Gastrocnemius medialis (tissue), 4 donors: Measurements from ENCODE around the gene ATP9B. TPM values are rescaled to one million over a fixed set of nuclear protein-coding genes. Genes with fewer than 3 reads are reported as not detected.

Experiments used
- ATAC-seq, 2 donors: fragments of 150-250 bp; one replicate each; pipeline ENCODE4 v1.9.1; 2016
- DNase-seq, 2 donors: peaks; one replicate each; pipeline ENCODE4 v3.0.0-alpha.2; 2019
- H3K27ac ChIP-seq, 4 donors: fragments of 200-600 bp; sonication (generic); 1 replicate in 1 of 4; 2 replicates in 3 of 4; pipeline ENCODE4 v1.5.1; 2016 to 2018; ENCODE audit warnings: mild to moderate bottlenecking in 2 of 4, moderate library complexity in 1 of 4
- H3K27me3 ChIP-seq, 3 donors: fragments of 200-600 bp; sonication (generic) in 2 of 3; 1 replicate in 1 of 3; 2 replicates in 2 of 3; pipeline versions ENCODE4 v1.5.1 to v1.6.0; 2016 to 2019; ENCODE audit warnings: mild to moderate bottlenecking in 1 of 3, moderate library complexity in 1 of 3
- H3K36me3 ChIP-seq, 2 donors: fragments of 200-600 bp; sonication (generic) in 1 of 2; one replicate each; pipeline ENCODE4 v1.5.1; 2017 to 2018
- H3K4me1 ChIP-seq, 2 donors: fragments of 200-600 bp; sonication (generic) in 1 of 2; one replicate each; pipeline ENCODE4 v1.5.1; 2016 to 2017; ENCODE audit warnings: mild to moderate bottlenecking in 2 of 2
- H3K4me3 ChIP-seq, 4 donors: fragments of 200-600 bp; sonication (generic) in 3 of 4; 1 replicate in 1 of 4; 2 replicates in 3 of 4; pipeline ENCODE4 v1.5.1; 2016 to 2019; ENCODE audit warnings: mild to moderate bottlenecking in 2 of 4
- H3K9me3 ChIP-seq, 3 donors: fragments of 200-600 bp; sonication (generic) in 2 of 3; 1 replicate in 1 of 3; 2 replicates in 2 of 3; pipeline ENCODE4 v1.5.1; 2016 to 2019
- CTCF ChIP-seq, 5 experiments: fragments of 450-650 bp in 3 of 5; fragments of 200-600 bp in 2 of 5; sonication (generic) in 2 of 5; IDR thresholded peaks in 4 of 5; conservative IDR thresholded peaks in 1 of 5; 1 replicate in 4 of 5; 2 replicates in 1 of 5; pipeline ENCODE4 v1.5.1; 2016 to 2019; ENCODE audit warnings: antibody characterized with exemption in 5 of 5, mild to moderate bottlenecking in 3 of 5, moderate library complexity in 3 of 5
- POLR2A ChIP-seq, 2 donors: fragments of 450-650 bp; IDR thresholded peaks; one replicate each; pipeline ENCODE4 v1.6.1; 2017; ENCODE audit warnings: antibody characterized with exemption in 2 of 2, mild to moderate bottlenecking in 2 of 2, moderate library complexity in 2 of 2
- in situ Hi-C, 4 donors: fragments of 200-750 bp; cut with MboI; loops; one replicate each; pipeline versions ENCODE4 v1.15.0 to v1.8.0; 2017; ENCODE audit warnings: low sequenced_read_pairs in 4 of 4
- intact Hi-C: fragments of 100-400 bp; cut with DNase I; formaldehyde crosslinking; loops from one replicate; pipeline ENCODE4 v1.15.1; 2023; ENCODE audit warnings: low total_unique reads
- total RNA-seq, 4 donors: library from RNA; depleted of rRNA; stranded (reverse); fragments of >200 nt; gene quantifications; one replicate each; pipeline versions ENCODE4 v1.1.0 to v1.2.3, GENCODE V29; 2016

Gene ATP9B
- total RNA-seq, 4 donors from 2014 or later, result 9.9 to 33.6 (median 18.6) TPM

GRCh38 chr18:79048245-79048632, 21.0 kb upstream of the ATP9B start:
- no peak for ATAC-seq

GRCh38 chr18:79049506-79049905, 19.7 kb upstream of the ATP9B start:
- Histone ChIP-seq H3K27ac (no peak overlapping the region), H3K4me3 (no peak overlapping the region), H3K36me3 (no peaks in the 10 kb centered on the region), H3K9me3 (no peaks in the 10 kb centered on the region), H3K4me1 (no peaks in the 10 kb centered on the region), H3K27me3 (peaks cover 0 to 6% (median 3%) of the 10 kb centered on the region in 3 donors)
- in situ Hi-C loops (no loop called here), intact Hi-C loops (no loop called here)
- TF ChIP-seq POLR2A (IDR thresholded peaks at IDR 0.05) (no peak), CTCF (IDR thresholded peaks at IDR 0.05 in 4 of 5, conservative IDR thresholded peaks at IDR 0.05 in 1 of 5) (no peak)
- DNase-seq, result no peak
- ATAC-seq, result no peak

More at GRCh38 chr18:79048245-79048632, 21.0 kb upstream of the ATP9B start:
- no peaks in the 10 kb centered on the region for H3K9me3 ChIP-seq
- no peaks in the 10 kb centered on the region for H3K36me3 ChIP-seq
- in situ Hi-C loops, result no loop called here
- no peak for DNase-seq
- H3K4me3 ChIP-seq, result no peak overlapping the region
- no peak overlapping the region for H3K27ac ChIP-seq
- H3K27me3 ChIP-seq, result peaks cover 0 to 6% (median 3%) of the 10 kb centered on the region in 3 donors
- H3K4me1 ChIP-seq, result no peaks in the 10 kb centered on the region
- intact Hi-C loops, result no loop called here
- no peak for TF ChIP-seq CTCF (IDR thresholded peaks at IDR 0.05 in 4 of 5, conservative IDR thresholded peaks at IDR 0.05 in 1 of 5)

- ATAC-seq (no peak), DNase-seq (no peak)
- Histone ChIP-seq H3K36me3 (no peaks in the 10 kb centered on the region), H3K4me1 (no peaks in the 10 kb centered on the region), H3K9me3 (no peaks in the 10 kb centered on the region), H3K27me3 (peaks cover 0 to 6% (median 3%) of the 10 kb centered on the region in 3 donors), H3K4me3 (no peak overlapping the region), H3K27ac (no peak overlapping the region)
- intact Hi-C loops, result no loop called here
- in situ Hi-C loops, result no loop called here
- TF ChIP-seq POLR2A (IDR thresholded peaks at IDR 0.05), result no peak
- no peak for TF ChIP-seq CTCF (IDR thresholded peaks at IDR 0.05 in 4 of 5, conservative IDR thresholded peaks at IDR 0.05 in 1 of 5)
Observed at GRCh38 chr18:79050005-79050404, 19.2 kb upstream of the ATP9B start.

GRCh38 chr18:79056827-79057367, 12.3 kb upstream of the ATP9B start:
- Histone ChIP-seq H3K9me3 (no peaks in the 10 kb centered on the region), H3K27ac (no peak overlapping the region), H3K27me3 (peaks cover 0 to 4% (median 3%) of the 10 kb centered on the region in 3 donors), H3K4me3 (no peak overlapping the region), H3K36me3 (no peaks in the 10 kb centered on the region), H3K4me1 (no peaks in the 10 kb centered on the region)
- in situ Hi-C loops, result no loop called here
- intact Hi-C loops, result no loop called here
- ATAC-seq, result no peak
- TF ChIP-seq CTCF (IDR thresholded peaks at IDR 0.05 in 4 of 5, conservative IDR thresholded peaks at IDR 0.05 in 1 of 5) (no peak), POLR2A (IDR thresholded peaks at IDR 0.05) (no peak)
- DNase-seq, result no peak

GRCh38 chr18:79058007-79058406, 11.2 kb upstream of the ATP9B start:
- Histone ChIP-seq H3K27me3 (peaks cover 0 to 4% (median 3%) of the 10 kb centered on the region in 3 donors), H3K36me3 (no peaks in the 10 kb centered on the region), H3K4me1 (no peaks in the 10 kb centered on the region), H3K27ac (no peak overlapping the region), H3K9me3 (no peaks in the 10 kb centered on the region), H3K4me3 (no peak overlapping the region)
- no peak for TF ChIP-seq CTCF (IDR thresholded peaks at IDR 0.05 in 4 of 5, conservative IDR thresholded peaks at IDR 0.05 in 1 of 5)
- TF ChIP-seq POLR2A (IDR thresholded peaks at IDR 0.05), result no peak
- no peak for ATAC-seq
- intact Hi-C loops, result no loop called here
- no peak for DNase-seq
- in situ Hi-C loops, result no loop called here
